ENCODE data around the gene CEP350.

CEP350 gene

GRCh38 chr1:180145446-180145845, 190.8 kb downstream of the CEP350 start:
- DNase-seq (ENCODE audit: low spot score): no peak
- in situ Hi-C loops (cut with MboI; ENCODE audit: low pct_unique_long_range_greater_than_20kb, low sequenced_read_pairs, unreplicated experiment): no loop called here
- TF ChIP-seq CTCF (IDR thresholded peaks at IDR 0.05; ENCODE audit: extremely low read depth, insufficient read depth, missing control alignments): no peak

DNA sequence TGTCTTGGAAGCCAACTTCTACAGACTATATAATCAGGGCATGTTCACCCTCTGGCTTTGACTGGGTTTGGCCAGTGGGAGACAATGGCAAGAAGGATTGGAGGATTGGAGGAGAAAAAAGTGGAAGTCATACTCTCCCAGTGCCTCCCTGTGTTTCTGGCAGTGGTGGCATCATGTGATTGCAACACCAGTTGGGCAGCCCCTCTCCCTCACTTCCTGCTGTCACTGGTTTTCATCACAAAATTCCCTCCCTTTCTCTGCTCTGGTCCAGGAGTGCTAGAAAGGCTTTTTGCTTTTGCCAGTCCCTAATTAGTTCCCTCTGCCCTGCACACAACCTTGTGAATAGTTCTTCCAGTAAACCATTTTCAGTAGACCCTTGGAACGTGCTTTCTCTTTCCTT, 196.4 kb downstream of the CEP350 start:
- in situ Hi-C loops (cut with MboI; ENCODE audit: low pct_unique_long_range_greater_than_20kb, low sequenced_read_pairs, unreplicated experiment): no loop called here
- no peak for TF ChIP-seq CTCF (IDR thresholded peaks at IDR 0.05; ENCODE audit: extremely low read depth, insufficient read depth, missing control alignments)
- DNase-seq (ENCODE audit: low spot score): no peak

GRCh38 chr1:180151508-180151907, 196.9 kb downstream of the CEP350 start:
- no peak for TF ChIP-seq CTCF (IDR thresholded peaks at IDR 0.05; ENCODE audit: extremely low read depth, insufficient read depth, missing control alignments)
- DNase-seq (ENCODE audit: low spot score): no peak
- in situ Hi-C loops (cut with MboI; ENCODE audit: low pct_unique_long_range_greater_than_20kb, low sequenced_read_pairs, unreplicated experiment): no loop called here

- in situ Hi-C loops (cut with MboI; ENCODE audit: low pct_unique_long_range_greater_than_20kb, low sequenced_read_pairs, unreplicated experiment): no loop called here
- no peak for DNase-seq (ENCODE audit: low spot score)
- no peak for TF ChIP-seq CTCF (IDR thresholded peaks at IDR 0.05; ENCODE audit: extremely low read depth, insufficient read depth, missing control alignments)
Measured at GRCh38 chr1:180152588-180152987, 198.0 kb downstream of the CEP350 start.

- in situ Hi-C loops (cut with MboI; ENCODE audit: low pct_unique_long_range_greater_than_20kb, low sequenced_read_pairs, unreplicated experiment): no loop called here
- no peak for TF ChIP-seq CTCF (IDR thresholded peaks at IDR 0.05; ENCODE audit: extremely low read depth, insufficient read depth, missing control alignments)
- no peak for DNase-seq (ENCODE audit: low spot score)
Measured at GRCh38 chr1:180153032-180153431, 198.4 kb downstream of the CEP350 start.

GRCh38 chr1:180154003-180154324, 199.4 kb downstream of the CEP350 start:
- DNase-seq (ENCODE audit: low spot score): no peak
- TF ChIP-seq CTCF (IDR thresholded peaks at IDR 0.05; ENCODE audit: extremely low read depth, insufficient read depth, missing control alignments): no peak
- in situ Hi-C loops (cut with MboI; ENCODE audit: low pct_unique_long_range_greater_than_20kb, low sequenced_read_pairs, unreplicated experiment): no loop called here
